ENCODE results near the gene MTREX. TPM values are rescaled to one million over a fixed set of nuclear protein-coding genes. Genes with fewer than 3 reads are reported as not detected.

MTREX gene
- total and polyA plus RNA-seq, 3 donors from 2014 or later = 33.7 to 126 (median 108) TPM

- H3K4me1 ChIP-seq = no peaks in the 10 kb centered on the region
- no peak overlapping the region for H3K27ac ChIP-seq
- WGBS, 2 donors = 86 to 98% methylated on average over 3 of the region's 3 CpGs
- intact Hi-C loops (cut with DNase I; ENCODE audit: low total_unique reads) = no loop called here
- no peaks in the 10 kb centered on the region for H3K27me3 ChIP-seq
- DNase-seq = no peak
- no peaks in the 10 kb centered on the region for H3K36me3 ChIP-seq (ENCODE audit: low read depth, missing control alignments)
- no peak overlapping the region for H3K4me3 ChIP-seq
- H3K9me3 ChIP-seq = no peaks in the 10 kb centered on the region
- TF ChIP-seq POLR2A (IDR thresholded peaks at IDR 0.05) (no peak), CTCF (IDR thresholded peaks at IDR 0.05) (no peak)
Measured at GRCh38 chr5:55347786-55348185, 40.0 kb downstream of the MTREX start.

GRCh38 chr5:55350754-55351153, 43.0 kb downstream of the MTREX start:
- no peaks in the 10 kb centered on the region for H3K27me3 ChIP-seq
- DNase-seq = no peak
- no peaks in the 10 kb centered on the region for H3K4me1 ChIP-seq
- no peak overlapping the region for H3K27ac ChIP-seq
- TF ChIP-seq CTCF (IDR thresholded peaks at IDR 0.05) = no peak
- no peak for TF ChIP-seq POLR2A (IDR thresholded peaks at IDR 0.05)
- intact Hi-C loops (cut with DNase I; ENCODE audit: low total_unique reads) = no loop called here
- no peak overlapping the region for H3K4me3 ChIP-seq
- H3K36me3 ChIP-seq (ENCODE audit: low read depth, missing control alignments) = no peaks in the 10 kb centered on the region
- 91 to 95% methylated on average over 1 of the region's 1 CpG for WGBS, 2 donors
- H3K9me3 ChIP-seq = no peaks in the 10 kb centered on the region

- H3K4me3 ChIP-seq = no peak overlapping the region
- 90 to 97% methylated on average over 4 of the region's 4 CpGs for WGBS, 2 donors
- no peak for DNase-seq
- intact Hi-C loops (cut with DNase I; ENCODE audit: low total_unique reads) = no loop called here
- no peaks in the 10 kb centered on the region for H3K4me1 ChIP-seq
- no peaks in the 10 kb centered on the region for H3K27me3 ChIP-seq
- H3K27ac ChIP-seq = no peak overlapping the region
- H3K9me3 ChIP-seq = no peaks in the 10 kb centered on the region
- TF ChIP-seq CTCF (IDR thresholded peaks at IDR 0.05) (no peak), POLR2A (IDR thresholded peaks at IDR 0.05) (no peak)
- no peaks in the 10 kb centered on the region for H3K36me3 ChIP-seq (ENCODE audit: low read depth, missing control alignments)
Measured at GRCh38 chr5:55356896-55357295, 49.1 kb downstream of the MTREX start.

GRCh38 chr5:55360190-55360589, 52.4 kb downstream of the MTREX start:
- H3K27ac ChIP-seq = no peak overlapping the region
- no peak for TF ChIP-seq POLR2A (IDR thresholded peaks at IDR 0.05)
- no peak for TF ChIP-seq CTCF (IDR thresholded peaks at IDR 0.05)
- DNase-seq = no peak
- WGBS, 2 donors = 94 to 96% methylated on average over 2 of the region's 2 CpGs
- H3K4me1 ChIP-seq = no peaks in the 10 kb centered on the region
- intact Hi-C loops (cut with DNase I; ENCODE audit: low total_unique reads) = no loop called here
- no peaks in the 10 kb centered on the region for H3K27me3 ChIP-seq
- H3K36me3 ChIP-seq (ENCODE audit: low read depth, missing control alignments) = no peaks in the 10 kb centered on the region
- H3K4me3 ChIP-seq = no peak overlapping the region
- H3K9me3 ChIP-seq = no peaks in the 10 kb centered on the region

- DNase-seq = no peak
- no peaks in the 10 kb centered on the region for H3K9me3 ChIP-seq
- no peaks in the 10 kb centered on the region for H3K27me3 ChIP-seq
- no peak overlapping the region for H3K27ac ChIP-seq
- no peaks in the 10 kb centered on the region for H3K36me3 ChIP-seq (ENCODE audit: low read depth, missing control alignments)
- no peak for TF ChIP-seq POLR2A (IDR thresholded peaks at IDR 0.05)
- TF ChIP-seq CTCF (IDR thresholded peaks at IDR 0.05) = no peak
- WGBS, 2 donors = 91 to 95% methylated on average over 3 of the region's 3 CpGs
- no peak overlapping the region for H3K4me3 ChIP-seq
- no peaks in the 10 kb centered on the region for H3K4me1 ChIP-seq
- intact Hi-C loops (cut with DNase I; ENCODE audit: low total_unique reads) = no loop called here
Measured at GRCh38 chr5:55363856-55364255, 56.1 kb downstream of the MTREX start.

Data from testis (tissue), 3 donors.